Progenitor cell of endocrine pancreas (in vitro differentiated cells): Measurements from ENCODE around the gene PYDC2. TPM values are rescaled to one million over a fixed set of nuclear protein-coding genes. Genes with fewer than 3 reads are reported as not detected.
A peak's percentile ranks its signal among the peaks of the same experiment; 100 is the strongest.

Experiments
- DNase-seq: peaks from one replicate; pipeline ENCODE4 v3.0.0; 2021; ENCODE audit warnings: low spot score; ENCODE audit not compliant: unreplicated experiment
- H3K27ac Mint-ChIP-seq: 2 replicates; pipeline ENCODE4 v1.8.0; 2021; ENCODE audit warnings: mild to moderate bottlenecking, moderate library complexity, mixed read lengths
- H3K27me3 Mint-ChIP-seq: 2 replicates; pipeline ENCODE4 v1.8.0; 2021; ENCODE audit warnings: mixed read lengths
- H3K36me3 Mint-ChIP-seq: 2 replicates; pipeline ENCODE4 v1.8.0; 2022; ENCODE audit warnings: mixed read lengths; ENCODE audit not compliant: insufficient read depth
- H3K4me1 Mint-ChIP-seq: 2 replicates; pipeline ENCODE4 v1.8.0; 2021; ENCODE audit warnings: low read depth, mixed read lengths
- H3K4me3 Mint-ChIP-seq: 2 replicates; pipeline ENCODE4 v1.8.0; 2021; ENCODE audit warnings: low read depth, mild to moderate bottlenecking, moderate library complexity, mixed read lengths
- H3K9me3 Mint-ChIP-seq: 2 replicates; pipeline ENCODE4 v1.8.0; 2021; ENCODE audit warnings: low read depth, mixed read lengths
- total RNA-seq: library from RNA; stranded (reverse); gene quantifications from 2 replicates; pipeline ENCODE4 v1.2.1, GENCODE V29; 2021
- TF ChIP-seq, protein P1 (sequence below): fragments of 200-600 bp; sonication (generic); IDR thresholded peaks from one replicate; pipeline ENCODE4 v1.5.0; 2021; ENCODE audit warnings: antibody characterized with exemption, mild to moderate bottlenecking; ENCODE audit not compliant: unreplicated experiment

PYDC2 gene
- total RNA-seq, 1 donor from 2014 or later = not detected

DNA sequence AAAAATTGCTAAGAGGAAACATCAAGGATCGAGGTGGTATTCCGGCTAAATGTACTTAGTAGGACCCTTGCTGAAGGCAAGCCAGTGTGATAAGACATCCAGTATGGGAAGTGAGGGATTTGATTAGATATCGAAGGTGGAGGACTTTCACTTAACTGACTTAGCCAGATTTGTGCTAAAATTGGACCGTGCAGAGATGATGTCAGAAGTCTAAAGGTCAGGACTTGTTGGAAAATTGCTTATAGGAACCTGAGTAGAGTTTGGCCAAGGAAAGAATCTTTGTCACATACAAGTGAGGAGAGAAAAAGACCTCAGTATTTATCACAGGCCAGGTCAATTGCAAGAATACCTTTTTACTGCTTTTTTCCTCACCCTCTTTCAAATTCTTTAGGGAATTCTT is 30.9 kb upstream of the PYDC2 start:
- no peak for DNase-seq
- Mint-ChIP-seq H3K27me3 (no peaks in the 10 kb centered on the region), H3K4me3 (no peak overlapping the region), H3K9me3 (no peaks in the 10 kb centered on the region), H3K27ac (no peak overlapping the region), H3K36me3 (peaks cover 2% of the 10 kb centered on the region), H3K4me1 (peaks cover 10% of the 10 kb centered on the region)
- TF ChIP-seq, protein P1, sequence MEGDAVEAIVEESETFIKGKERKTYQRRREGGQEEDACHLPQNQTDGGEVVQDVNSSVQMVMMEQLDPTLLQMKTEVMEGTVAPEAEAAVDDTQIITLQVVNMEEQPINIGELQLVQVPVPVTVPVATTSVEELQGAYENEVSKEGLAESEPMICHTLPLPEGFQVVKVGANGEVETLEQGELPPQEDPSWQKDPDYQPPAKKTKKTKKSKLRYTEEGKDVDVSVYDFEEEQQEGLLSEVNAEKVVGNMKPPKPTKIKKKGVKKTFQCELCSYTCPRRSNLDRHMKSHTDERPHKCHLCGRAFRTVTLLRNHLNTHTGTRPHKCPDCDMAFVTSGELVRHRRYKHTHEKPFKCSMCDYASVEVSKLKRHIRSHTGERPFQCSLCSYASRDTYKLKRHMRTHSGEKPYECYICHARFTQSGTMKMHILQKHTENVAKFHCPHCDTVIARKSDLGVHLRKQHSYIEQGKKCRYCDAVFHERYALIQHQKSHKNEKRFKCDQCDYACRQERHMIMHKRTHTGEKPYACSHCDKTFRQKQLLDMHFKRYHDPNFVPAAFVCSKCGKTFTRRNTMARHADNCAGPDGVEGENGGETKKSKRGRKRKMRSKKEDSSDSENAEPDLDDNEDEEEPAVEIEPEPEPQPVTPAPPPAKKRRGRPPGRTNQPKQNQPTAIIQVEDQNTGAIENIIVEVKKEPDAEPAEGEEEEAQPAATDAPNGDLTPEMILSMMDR = no peak

DNA sequence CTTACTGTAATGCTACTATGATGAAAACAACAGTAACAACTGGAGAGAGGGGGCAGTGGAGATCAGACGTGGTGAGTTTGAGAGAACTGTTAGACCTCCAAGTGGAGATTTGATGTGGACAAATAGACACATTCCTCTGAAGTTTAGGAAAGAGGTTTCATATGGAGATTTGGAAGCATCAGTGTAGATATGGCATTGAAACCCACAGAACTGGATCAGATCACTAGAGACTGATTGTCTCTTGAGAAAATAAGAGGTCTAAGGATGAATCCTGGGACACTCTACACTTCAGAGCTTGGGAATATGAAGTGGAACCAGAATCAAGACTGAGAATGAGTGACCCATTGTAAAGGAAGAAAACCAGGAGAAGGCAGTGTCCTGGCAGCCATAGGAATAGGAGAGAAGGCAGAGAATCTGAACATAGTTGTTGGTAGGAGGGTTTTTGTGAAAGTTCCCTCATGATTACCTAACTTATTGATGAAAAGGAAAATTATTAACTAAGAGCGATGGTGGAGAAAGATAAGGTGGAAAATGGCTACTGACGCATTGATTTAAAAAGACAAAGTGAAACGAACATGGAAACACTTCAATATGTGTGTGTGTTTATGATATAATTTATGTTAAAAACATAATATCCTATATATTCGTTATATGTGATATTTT is 29.7 kb upstream of the PYDC2 start:
- Mint-ChIP-seq H3K36me3 (peaks cover 2% of the 10 kb centered on the region), H3K4me1 (peaks cover 9% of the 10 kb centered on the region), H3K4me3 (no peak overlapping the region), H3K9me3 (no peaks in the 10 kb centered on the region), H3K27ac (peak overlapping the region; percentile 2), H3K27me3 (peaks cover 2% of the 10 kb centered on the region)
- TF ChIP-seq, protein P1 = no peak
- DNase-seq = no peak

DNA sequence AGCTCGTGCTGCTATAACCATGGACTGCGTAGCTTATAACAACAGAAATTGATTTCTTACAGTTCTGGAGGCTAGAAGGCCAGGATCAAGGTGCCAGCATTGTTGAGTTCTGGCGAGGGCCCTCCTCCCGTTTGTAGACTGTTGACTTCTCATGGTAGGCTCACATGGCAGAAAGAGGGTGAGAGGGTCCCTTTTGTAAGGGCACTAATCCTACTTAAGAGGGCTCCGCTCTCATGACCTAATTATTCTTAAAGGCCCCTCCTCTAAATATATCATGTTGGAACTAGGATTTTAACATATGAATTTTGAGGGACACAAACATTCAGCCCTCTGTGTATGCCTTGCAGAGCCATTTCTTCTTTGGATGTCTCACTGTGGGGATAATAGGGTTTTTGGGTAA is 28.8 kb upstream of the PYDC2 start:
- Mint-ChIP-seq H3K36me3 (peaks cover 2% of the 10 kb centered on the region), H3K9me3 (no peaks in the 10 kb centered on the region), H3K4me3 (no peak overlapping the region), H3K27ac (no peak overlapping the region), H3K27me3 (peaks cover 2% of the 10 kb centered on the region), H3K4me1 (peaks cover 9% of the 10 kb centered on the region)
- TF ChIP-seq, protein P1 = no peak
- no peak for DNase-seq

DNA sequence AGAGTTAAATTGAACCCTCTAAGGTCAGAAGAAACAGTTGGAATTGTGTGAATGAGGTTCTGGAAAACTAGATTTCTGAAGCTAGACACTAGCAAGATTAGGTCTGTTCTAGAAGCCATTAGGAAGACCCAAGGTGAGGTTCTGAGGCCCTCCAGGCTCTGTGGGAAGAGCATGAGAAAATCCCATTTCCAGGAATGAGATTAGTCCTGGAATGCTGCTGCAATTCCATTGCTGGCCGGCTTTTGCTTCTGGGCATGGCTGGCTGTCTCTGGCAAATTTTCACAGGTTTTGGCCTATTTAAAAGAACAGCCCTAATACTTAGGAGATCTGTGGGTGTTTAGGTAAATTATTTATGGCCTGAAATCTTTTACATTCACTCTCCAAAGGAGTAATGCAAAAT is 26.9 kb upstream of the PYDC2 start:
- H3K27ac Mint-ChIP-seq = no peak overlapping the region
- no peak overlapping the region for H3K4me3 Mint-ChIP-seq
- H3K36me3 Mint-ChIP-seq = peaks cover 2% of the 10 kb centered on the region
- peaks cover 9% of the 10 kb centered on the region for H3K4me1 Mint-ChIP-seq
- peaks cover 2% of the 10 kb centered on the region for H3K27me3 Mint-ChIP-seq
- TF ChIP-seq, protein P1 = no peak
- no peaks in the 10 kb centered on the region for H3K9me3 Mint-ChIP-seq
- DNase-seq = no peak

DNA sequence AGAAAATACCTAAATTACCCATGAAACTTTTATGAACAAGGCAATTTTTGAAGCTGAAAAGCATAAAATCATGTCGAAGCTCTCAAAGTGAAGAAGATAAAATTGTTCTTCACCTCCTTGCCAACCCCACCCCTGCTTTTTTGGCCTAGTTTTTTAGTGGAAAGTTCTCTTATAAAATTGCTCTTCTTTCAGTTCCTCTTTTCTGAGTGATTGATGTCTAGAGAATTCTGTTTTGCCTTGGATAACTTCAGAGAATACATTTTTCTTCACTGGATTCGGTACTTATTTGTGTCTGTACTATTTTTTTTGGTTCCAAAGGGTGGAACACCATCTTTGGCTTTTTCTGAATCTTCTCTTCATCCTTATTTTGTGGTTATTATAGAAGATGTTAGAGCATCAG is 25.0 kb upstream of the PYDC2 start:
- peaks cover 5% of the 10 kb centered on the region for H3K4me1 Mint-ChIP-seq
- TF ChIP-seq, protein P1 = no peak
- H3K9me3 Mint-ChIP-seq = no peaks in the 10 kb centered on the region
- peaks cover 2% of the 10 kb centered on the region for H3K36me3 Mint-ChIP-seq
- H3K27ac Mint-ChIP-seq = no peak overlapping the region
- H3K4me3 Mint-ChIP-seq = no peak overlapping the region
- no peak for DNase-seq
- H3K27me3 Mint-ChIP-seq = peaks cover 2% of the 10 kb centered on the region
